Loucy (cell line): ENCODE measurements around the gene KCNT1.

Experiments used
- H2AFZ ChIP-seq: fragments of 200-600 bp; sonication (generic); 2 replicates; pipeline ENCODE4 v1.6.0; 2016; ENCODE audit warnings: antibody characterized with exemption, mild to moderate bottlenecking, low read length, moderate library complexity
- H3F3A ChIP-seq: fragments of 200-600 bp; 2 replicates; pipeline ENCODE4 v1.6.0; 2016; ENCODE audit warnings: antibody characterized with exemption, low read depth, mild to moderate bottlenecking
- H3K27me3 ChIP-seq: fragments of 200-600 bp; sonication (generic); 2 replicates; pipeline ENCODE4 v1.6.1; 2014; ENCODE audit warnings: low read length, mild to moderate bottlenecking; ENCODE audit not compliant: insufficient read depth, poor library complexity, severe bottlenecking
- H3K36me3 ChIP-seq: fragments of 200-600 bp; sonication (generic); 2 replicates; pipeline ENCODE4 v1.6.1; 2016; ENCODE audit warnings: low read length; ENCODE audit not compliant: insufficient read depth
- H3K4me1 ChIP-seq: fragments of 200-600 bp; sonication (generic); 2 replicates; pipeline ENCODE4 v1.5.1; 2014; ENCODE audit warnings: low read length, mild to moderate bottlenecking; ENCODE audit not compliant: insufficient read depth, poor library complexity, severe bottlenecking
- H3K4me2 ChIP-seq: fragments of 200-600 bp; sonication (generic); 2 replicates; pipeline ENCODE4 v1.6.0; 2014; ENCODE audit warnings: antibody characterized with exemption, low read length, low read depth, mild to moderate bottlenecking; ENCODE audit not compliant: poor library complexity, severe bottlenecking
- H3K4me3 ChIP-seq: fragments of 200-600 bp; sonication (generic); 2 replicates; pipeline ENCODE4 v1.5.1; 2014; ENCODE audit warnings: low read length, mild to moderate bottlenecking, mixed read lengths; ENCODE audit not compliant: poor library complexity, severe bottlenecking
- H3K79me2 ChIP-seq: fragments of 200-600 bp; sonication (generic); 2 replicates; pipeline ENCODE4 v1.6.1; 2014; ENCODE audit warnings: low read length; ENCODE audit not compliant: insufficient read depth
- H3K9ac ChIP-seq: fragments of 200-600 bp; sonication (generic); 2 replicates; pipeline ENCODE4 v1.6.0; 2014; ENCODE audit warnings: mild to moderate bottlenecking, low read depth, low read length, moderate library complexity; ENCODE audit not compliant: poor library complexity, severe bottlenecking
- H3K9me2 ChIP-seq: fragments of 200-600 bp; sonication (generic); replicated peaks from 2 replicates; pipeline ENCODE4 v1.6.1; 2016; ENCODE audit warnings: low read depth, low read length, mixed read lengths
- H3K9me3 ChIP-seq: fragments of 200-600 bp; sonication (generic); 2 replicates; pipeline ENCODE4 v1.6.1; 2014; ENCODE audit warnings: mild to moderate bottlenecking, antibody characterized with exemption, low read length, low read depth; ENCODE audit not compliant: insufficient read depth
- H4K20me1 ChIP-seq: fragments of 200-600 bp; sonication (generic); 2 replicates; pipeline ENCODE4 v1.6.0; 2014; ENCODE audit warnings: antibody characterized with exemption, low read length, mild to moderate bottlenecking; ENCODE audit not compliant: insufficient read depth, poor library complexity, severe bottlenecking
- EZH2phosphoT487 ChIP-seq: fragments of 200-600 bp; IDR thresholded peaks from 2 replicates; pipeline ENCODE4 v1.6.1; 2018; ENCODE audit warnings: antibody characterized with exemption, mild to moderate bottlenecking, moderate library complexity, borderline replicate concordance
- TF ChIP-seq, protein P1 (sequence below): fragments of 200-600 bp; sonication (generic); conservative IDR thresholded peaks from 2 replicates; pipeline ENCODE4 v1.5.1; 2014; ENCODE audit warnings: mild to moderate bottlenecking, antibody characterized with exemption, low read length

The KCNT1 gene

DNA sequence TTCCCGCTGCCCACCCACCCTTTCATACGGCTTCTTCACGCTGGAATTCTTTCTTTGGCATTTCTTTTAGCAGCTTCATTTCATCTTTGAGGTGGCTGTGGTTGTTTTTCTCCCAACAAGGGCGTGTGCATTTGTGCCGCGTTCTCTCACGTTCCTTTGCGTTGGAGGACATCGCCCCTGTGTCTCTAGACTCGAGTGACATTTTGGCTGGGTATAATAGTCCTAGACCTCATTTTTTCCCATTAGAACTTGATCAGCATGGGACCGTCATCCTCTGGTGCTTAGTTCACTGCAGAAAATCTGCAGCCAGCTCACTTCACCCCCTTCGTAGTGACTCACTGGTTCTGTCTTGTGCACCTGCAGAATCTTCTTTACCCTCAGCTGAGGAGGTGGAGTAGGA is 29.5 kb downstream of the KCNT1 start:
- Histone ChIP-seq H3K27me3 (no peaks in the 10 kb centered on the region), H3K9me3 (peaks cover 9% of the 10 kb centered on the region; the same call in 1 of the 2 replicates)
- no peak for TF ChIP-seq EZH2phosphoT487
- TF ChIP-seq, protein P1, sequence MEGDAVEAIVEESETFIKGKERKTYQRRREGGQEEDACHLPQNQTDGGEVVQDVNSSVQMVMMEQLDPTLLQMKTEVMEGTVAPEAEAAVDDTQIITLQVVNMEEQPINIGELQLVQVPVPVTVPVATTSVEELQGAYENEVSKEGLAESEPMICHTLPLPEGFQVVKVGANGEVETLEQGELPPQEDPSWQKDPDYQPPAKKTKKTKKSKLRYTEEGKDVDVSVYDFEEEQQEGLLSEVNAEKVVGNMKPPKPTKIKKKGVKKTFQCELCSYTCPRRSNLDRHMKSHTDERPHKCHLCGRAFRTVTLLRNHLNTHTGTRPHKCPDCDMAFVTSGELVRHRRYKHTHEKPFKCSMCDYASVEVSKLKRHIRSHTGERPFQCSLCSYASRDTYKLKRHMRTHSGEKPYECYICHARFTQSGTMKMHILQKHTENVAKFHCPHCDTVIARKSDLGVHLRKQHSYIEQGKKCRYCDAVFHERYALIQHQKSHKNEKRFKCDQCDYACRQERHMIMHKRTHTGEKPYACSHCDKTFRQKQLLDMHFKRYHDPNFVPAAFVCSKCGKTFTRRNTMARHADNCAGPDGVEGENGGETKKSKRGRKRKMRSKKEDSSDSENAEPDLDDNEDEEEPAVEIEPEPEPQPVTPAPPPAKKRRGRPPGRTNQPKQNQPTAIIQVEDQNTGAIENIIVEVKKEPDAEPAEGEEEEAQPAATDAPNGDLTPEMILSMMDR: no peak

DNA sequence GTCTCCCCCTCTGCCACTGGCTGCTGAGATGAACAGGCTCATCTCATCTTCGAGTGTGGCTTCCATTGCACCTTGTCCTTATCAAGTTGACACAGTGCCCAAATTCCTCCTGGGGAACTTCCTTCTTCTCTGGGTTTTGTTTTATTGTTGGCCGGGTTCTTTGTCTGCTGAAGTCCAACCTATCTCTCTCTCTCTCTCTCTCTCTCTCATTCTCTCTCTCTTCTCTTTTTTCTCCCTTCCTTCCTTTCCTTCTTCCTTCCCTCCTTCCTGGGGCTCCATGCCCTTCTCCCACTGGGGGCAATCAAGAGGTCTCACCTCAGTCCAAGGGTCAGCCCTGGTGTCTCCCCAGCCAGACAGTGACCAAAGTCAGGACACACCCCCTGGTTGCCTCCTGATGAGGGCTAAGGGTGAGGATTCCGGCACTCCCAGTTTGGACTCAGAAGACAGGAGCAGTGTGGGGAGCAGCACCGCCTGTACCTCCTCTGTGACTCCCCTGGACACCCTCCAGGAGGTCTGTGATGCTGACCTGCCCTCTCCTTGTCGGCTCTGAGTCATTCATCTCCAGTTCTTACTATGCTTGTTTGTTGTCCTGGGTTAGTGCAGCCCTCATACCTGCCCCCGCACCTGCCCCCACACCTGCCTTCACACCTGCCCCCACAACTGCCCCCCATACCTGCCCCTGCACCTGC is 30.7 kb downstream of the KCNT1 start:
- Histone ChIP-seq H3K4me1 (no peaks in the 10 kb centered on the region), H3K79me2 (no peaks in the 10 kb centered on the region), H3K4me2 (no peak overlapping the region), H3K27me3 (no peaks in the 10 kb centered on the region), H4K20me1 (no peaks in the 10 kb centered on the region), H2AFZ (no peak overlapping the region), H3K9me3 (peaks cover 9% of the 10 kb centered on the region; the same call in 1 of the 2 replicates), H3K4me3 (no peak overlapping the region), H3K9ac (no peak overlapping the region), H3K9me2 (no peaks in the 10 kb centered on the region), H3F3A (no peaks in the 10 kb centered on the region), H3K36me3 (no peaks in the 10 kb centered on the region)
- TF ChIP-seq, protein P1: no peak
- no peak for TF ChIP-seq EZH2phosphoT487

More for the DNA sequence above, 29.5 kb downstream of the KCNT1 start:
- Histone ChIP-seq H2AFZ (no peak overlapping the region), H4K20me1 (no peaks in the 10 kb centered on the region), H3K9ac (no peak overlapping the region), H3K79me2 (no peaks in the 10 kb centered on the region), H3K36me3 (no peaks in the 10 kb centered on the region), H3K4me1 (no peaks in the 10 kb centered on the region), H3K4me3 (no peak overlapping the region), H3K9me2 (no peaks in the 10 kb centered on the region), H3K4me2 (no peak overlapping the region), H3F3A (no peaks in the 10 kb centered on the region)

DNA sequence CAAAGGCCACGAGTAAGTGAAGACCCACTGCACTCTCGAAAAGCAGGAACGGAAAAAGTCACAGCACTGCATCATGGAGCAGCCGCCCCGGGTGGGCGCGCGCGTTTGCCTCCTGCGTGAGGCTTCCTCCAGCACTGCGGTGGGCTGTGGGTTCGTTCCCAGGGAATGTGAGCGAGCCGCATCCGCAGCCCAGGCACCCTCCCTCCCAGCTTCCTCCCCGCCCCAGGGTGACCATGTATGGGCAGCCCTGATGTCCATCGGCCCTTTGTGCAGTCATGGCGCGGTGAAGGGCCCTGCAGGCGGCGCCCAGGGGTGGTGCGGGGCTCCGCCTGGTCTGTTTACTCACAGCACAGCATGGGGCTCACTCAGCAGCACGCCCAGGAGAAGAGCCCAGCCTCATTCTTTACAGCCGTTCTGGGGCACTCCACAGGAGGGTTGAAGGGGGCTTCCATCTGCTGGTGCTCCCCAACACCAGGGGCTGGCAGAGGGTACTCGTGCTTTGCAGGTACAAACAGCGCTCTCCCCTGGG is 32.7 kb downstream of the KCNT1 start:
- no peaks in the 10 kb centered on the region for H3K27me3 ChIP-seq
- H4K20me1 ChIP-seq: no peaks in the 10 kb centered on the region
- H2AFZ ChIP-seq: no peak overlapping the region
- no peak overlapping the region for H3K9ac ChIP-seq
- no peaks in the 10 kb centered on the region for H3K79me2 ChIP-seq
- no peak for TF ChIP-seq EZH2phosphoT487
- TF ChIP-seq, protein P1: no peak
- no peaks in the 10 kb centered on the region for H3K4me1 ChIP-seq
- no peaks in the 10 kb centered on the region for H3K36me3 ChIP-seq
- no peak overlapping the region for H3K4me2 ChIP-seq
- peaks cover 9% of the 10 kb centered on the region; the same call in 1 of the 2 replicates for H3K9me3 ChIP-seq
- no peaks in the 10 kb centered on the region for H3K9me2 ChIP-seq
- H3F3A ChIP-seq: no peaks in the 10 kb centered on the region
- no peak overlapping the region for H3K4me3 ChIP-seq
